ENCODE data around the gene DHRS3.

Gene DHRS3

DNA sequence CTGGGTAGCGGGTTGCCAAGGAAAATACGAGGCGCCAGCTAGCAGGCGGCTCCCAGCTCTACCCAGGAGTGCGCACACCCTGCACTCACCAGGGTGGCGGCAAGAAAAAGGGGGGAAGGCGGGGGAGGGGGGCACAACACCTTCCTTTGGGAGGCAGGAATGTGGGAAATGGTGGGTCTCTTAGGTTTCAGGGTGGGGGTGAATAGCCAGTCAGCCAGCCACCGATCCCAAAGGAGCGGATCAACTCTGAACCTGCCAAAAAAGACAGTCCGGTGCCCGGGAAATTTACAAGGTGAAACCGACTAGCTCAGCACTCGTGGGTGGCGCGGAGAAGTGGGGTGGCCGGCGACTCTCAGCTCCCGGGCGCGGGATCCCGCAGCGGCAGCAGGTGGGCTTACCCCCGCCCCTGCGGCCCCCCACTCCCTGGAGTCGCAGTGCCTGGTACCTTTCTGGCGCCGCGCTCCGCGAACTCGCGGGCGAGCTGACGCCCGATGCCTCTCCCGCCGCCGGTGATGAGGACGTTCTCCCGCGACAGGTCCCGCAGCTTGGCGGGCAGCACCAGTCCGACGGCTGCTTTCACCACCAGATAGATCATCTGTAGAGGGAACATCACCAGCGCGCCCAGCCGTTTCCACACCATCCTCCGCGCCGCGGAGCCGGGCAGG lies 1.2 kb downstream of the DHRS3 start:
- DNase-seq (ENCODE audit: low read depth), result no peak

DNA sequence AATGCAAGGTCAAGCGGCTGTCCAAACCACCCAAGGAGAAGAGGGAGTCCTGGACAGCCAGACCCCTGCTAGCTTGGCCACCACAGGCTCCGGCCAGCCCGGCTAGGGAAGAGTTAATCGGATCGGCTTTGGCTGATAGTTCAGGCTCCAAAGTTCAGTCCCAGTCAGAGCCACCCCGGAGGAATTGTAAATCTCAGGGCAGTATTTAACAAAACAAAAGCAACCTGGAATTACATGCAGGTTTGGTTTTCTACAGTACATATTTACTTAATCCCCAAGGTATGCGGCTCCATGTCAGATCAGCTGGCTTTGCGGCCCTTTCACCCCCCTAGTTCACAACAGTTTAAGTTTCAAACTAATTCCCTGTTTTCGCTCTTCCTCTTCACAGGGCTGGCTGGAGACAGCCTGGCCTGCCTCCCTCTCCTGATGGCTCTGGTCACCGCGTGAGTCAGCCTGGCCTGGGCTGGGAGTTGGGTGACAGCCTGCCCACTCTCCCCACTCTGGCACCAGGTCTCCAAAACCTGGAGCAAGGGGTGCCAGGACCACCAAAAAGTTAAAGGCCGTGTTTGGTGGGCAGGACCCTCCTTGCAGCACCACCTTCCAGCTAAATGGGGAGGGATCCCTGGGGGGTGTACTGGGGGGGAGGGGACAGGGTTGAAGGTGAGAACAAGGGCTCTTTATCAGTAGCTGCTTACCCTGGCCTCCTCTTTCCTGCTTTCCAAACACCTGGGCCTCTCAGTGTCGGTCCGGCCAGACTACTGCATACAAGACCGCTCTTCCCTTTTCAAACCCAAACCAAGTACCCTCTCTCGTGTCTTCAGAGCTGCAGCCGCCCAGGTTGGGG lies 1.9 kb downstream of the DHRS3 start:
- no peak for DNase-seq (ENCODE audit: low read depth)

DNA sequence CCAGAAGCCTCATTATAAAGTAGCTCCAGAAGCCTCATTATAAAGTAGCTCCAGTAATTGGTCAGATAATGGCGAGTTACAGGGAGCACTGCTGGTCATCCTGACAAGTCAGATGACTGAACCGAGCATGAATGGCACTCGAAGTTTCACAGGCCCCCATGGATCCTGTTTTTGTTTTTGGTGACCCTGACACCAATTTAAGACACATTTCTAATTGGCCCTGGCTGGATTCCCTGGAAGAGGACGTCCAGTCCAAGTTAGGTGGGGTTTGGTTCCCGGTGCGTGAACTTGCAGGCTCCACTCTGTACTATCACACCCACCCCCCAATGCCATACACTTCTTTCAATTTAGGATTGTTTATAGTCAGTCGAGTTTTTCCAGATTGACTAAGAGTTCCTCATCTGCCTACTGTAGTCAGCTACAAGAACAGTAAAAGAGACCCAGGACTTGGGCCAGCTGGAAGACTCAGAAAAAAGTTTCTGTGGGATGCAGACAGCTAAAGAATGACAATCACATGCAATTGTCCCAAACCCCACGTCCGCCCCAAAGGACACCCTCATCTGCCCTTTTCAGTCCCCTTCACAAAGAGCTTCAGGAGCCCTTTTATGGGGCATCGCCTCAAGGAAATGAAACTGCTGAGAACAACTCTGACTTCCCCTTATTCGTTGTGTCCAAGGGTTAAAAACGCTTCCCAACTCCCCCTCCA lies 2.7 kb downstream of the DHRS3 start:
- DNase-seq (ENCODE audit: low read depth), result no peak

DNA sequence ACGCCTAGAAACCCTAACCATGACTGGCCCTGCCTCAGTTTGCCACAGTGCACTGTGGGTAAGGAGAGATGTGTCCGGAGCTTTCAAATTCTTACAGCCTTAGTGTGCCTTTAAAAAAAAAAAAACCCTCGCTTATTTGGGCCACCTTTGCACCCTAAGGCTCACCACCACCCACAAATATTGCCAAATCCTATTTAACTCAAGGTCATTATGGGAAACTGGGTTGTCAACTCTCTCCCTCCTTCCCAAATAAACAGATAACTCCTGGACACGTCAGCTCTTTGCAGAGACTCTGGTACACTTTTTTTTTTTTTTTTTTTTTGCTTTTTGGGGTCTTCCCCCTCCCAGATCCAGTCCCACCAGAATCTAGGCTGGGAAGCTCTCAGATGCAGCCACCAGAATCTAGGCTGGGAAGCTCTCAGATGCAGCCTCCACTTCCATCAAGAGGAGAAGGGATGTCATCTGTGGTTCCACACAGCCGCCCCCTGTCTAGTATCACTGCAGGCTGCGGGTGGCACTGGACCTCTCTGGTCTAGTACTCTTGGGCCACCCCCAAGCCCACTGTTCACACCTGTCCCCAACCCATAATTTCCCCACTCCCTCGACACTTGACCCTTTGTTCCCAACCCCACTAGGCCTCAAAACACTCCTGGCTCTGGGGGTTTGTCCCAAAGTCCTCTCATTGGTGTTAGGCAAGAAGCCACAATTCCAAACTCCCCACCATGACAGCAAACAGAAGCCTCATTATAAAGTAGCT lies 3.4 kb downstream of the DHRS3 start:
- no peak for DNase-seq (ENCODE audit: low read depth)

DNA sequence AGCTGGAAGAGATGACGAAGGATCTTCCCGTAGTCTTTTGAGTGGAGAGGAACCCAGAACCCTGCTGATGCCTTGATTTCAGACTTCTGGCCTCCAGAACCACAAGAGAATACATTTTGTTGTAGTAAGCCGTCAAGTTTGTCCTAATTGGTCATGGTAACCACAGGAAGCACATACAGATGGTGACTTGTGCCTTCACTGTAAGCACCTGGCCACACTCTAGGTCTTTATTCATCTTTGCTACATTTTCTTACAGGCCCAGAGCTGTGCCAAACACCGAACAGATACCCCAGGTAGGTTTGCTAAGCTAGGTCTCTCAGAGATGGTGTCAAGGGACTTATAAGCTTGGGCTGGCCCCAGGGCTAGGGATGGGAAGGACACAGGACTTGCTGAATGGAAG lies 4.8 kb downstream of the DHRS3 start:
- no peak for DNase-seq (ENCODE audit: low read depth)

DNA sequence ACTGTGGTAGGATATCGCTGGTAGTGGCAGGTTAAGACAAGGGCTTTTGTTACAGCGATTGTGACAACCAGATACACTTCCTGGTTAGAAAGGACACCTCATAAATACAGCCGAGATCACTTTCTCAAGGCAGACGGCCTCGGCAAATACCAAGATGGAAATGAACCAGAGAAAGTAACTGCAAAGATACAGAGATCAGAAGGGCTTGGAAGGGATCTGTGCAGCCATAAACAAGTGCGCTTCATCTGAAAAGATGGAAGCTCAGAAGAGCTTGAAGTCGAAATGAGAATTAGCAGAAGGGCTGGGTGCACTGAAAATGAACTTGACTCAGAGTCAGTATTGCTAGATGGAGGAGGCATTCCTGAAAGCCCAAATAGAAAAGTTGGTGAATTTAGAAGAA lies 7.1 kb downstream of the DHRS3 start:
- no peak for DNase-seq (ENCODE audit: low read depth)

DNA sequence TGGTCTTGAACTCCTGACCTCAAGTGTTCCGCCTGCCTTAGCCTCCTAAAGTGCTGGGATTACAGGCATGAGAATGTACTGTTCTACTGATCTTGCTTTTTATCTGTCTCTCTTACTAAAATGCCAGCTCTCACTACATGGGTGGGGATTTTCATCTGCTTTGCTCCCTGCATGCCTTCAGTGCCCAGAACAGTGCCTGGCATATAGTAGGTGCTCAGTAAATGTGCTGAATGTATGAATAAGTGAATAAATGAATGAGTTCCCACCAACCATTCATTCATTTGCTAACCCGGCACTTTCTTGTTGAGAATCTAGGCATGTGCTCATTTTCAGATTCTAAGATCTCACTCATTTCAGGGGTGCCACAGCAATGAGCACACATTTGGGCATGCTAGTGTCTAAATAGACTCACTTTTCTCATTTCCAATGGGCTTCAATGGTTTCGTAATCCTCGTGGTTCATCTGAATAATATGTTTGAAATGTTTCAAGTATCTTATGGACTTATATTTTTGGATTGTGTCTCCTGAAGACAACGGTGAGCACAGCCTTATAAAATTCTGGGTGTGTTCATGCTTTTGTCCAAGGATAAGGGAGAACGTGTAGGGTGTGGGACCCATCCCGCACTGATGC lies 7.6 kb downstream of the DHRS3 start:
- no peak for DNase-seq (ENCODE audit: low read depth)

DNA sequence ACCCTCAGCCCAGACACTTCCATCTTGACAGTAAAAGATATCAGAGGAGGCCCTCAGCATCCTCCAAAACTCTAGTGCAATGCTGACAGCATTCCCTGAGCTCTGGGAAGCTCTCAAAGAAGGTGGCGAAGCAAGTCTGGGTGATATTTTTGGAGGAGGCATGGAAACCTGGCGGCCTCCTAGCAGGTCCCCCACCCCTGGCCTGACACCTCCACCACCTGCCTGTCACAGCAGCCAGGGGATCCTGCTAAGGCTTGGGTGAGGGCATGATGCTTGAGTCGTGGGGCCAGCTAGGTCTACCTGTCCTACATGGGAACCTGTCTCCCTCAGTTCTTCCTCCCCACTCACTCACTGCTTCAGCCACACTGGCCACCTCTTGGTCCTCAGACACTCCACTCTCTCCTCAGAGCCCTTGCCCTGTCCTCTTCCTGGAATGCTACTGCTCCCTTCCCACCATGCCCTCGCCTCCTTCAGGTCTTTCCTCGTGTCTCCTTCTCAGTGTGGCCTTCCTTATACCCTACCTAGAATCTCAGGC lies 8.5 kb downstream of the DHRS3 start:
- DNase-seq (ENCODE audit: low read depth), result no peak

DNA sequence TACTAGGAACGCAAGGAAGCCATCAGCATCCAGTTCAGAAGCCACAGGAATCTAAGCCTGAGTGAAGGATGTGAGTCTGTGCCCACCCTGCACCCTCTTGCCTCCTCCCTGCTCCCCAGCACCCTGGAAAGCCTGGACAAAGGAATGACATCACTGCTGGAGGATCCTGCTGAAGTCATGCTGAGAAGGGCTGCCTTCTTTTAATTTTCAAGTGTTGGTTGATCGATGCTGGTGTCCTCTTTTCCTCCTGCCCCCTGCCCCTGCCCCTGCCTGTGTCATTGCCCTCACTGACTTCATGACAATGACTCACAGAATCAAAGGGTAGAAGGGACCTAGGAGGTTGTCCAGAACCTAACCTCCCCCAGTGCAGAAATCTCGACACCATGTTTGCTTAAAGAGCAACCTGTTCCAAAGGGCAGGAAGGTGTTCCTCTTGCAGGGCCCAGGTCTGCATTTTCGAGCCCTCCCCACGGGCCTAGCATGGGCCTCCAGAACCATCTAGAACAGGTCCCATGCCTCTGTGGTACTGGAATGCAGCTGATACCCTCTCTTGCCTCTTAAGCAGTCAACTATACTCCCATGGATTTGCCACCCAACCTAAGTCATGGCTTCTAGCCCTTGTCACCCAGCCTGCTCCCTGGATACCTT lies 9.6 kb downstream of the DHRS3 start:
- no peak for DNase-seq (ENCODE audit: low read depth)

DNA sequence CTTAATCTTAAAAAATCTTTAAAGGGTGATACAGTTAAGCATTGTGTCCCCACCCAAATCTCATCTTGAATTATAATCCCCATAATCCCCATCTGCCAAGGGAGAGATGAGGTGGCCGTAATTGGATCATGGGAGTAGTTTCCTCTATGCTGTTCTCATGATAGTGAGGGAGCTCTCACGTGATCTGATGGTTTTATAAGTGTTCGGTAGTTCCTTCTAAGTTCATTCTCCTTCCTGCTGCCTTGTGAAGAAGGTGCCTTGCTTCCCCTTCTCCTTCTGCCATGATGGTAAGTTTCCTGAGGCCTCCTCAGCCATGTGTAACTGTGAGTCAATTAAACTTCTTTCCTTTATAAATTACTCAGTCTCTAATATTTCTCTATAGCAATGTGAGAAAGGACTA lies 10.7 kb downstream of the DHRS3 start:
- DNase-seq (ENCODE audit: low read depth), result no peak

DNA sequence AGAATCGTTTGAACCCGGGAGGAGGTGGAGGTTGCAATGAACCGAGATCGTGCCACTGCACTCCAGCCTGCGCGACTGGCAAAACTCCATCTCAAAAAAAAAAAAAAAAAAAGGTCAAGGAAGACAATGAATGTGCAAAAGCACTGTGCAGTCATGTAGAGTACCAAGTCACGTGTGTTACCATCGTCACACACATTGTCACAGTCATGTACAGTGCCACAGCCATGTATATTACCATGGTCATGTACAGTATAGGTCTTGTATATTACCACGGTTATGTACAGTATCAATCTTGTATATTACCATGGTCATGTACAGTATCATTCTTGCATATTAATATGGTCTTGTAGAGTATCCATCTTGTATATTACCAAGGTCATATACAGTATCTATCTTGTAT lies 13.0 kb downstream of the DHRS3 start:
- no peak for DNase-seq (ENCODE audit: low read depth)

DNA sequence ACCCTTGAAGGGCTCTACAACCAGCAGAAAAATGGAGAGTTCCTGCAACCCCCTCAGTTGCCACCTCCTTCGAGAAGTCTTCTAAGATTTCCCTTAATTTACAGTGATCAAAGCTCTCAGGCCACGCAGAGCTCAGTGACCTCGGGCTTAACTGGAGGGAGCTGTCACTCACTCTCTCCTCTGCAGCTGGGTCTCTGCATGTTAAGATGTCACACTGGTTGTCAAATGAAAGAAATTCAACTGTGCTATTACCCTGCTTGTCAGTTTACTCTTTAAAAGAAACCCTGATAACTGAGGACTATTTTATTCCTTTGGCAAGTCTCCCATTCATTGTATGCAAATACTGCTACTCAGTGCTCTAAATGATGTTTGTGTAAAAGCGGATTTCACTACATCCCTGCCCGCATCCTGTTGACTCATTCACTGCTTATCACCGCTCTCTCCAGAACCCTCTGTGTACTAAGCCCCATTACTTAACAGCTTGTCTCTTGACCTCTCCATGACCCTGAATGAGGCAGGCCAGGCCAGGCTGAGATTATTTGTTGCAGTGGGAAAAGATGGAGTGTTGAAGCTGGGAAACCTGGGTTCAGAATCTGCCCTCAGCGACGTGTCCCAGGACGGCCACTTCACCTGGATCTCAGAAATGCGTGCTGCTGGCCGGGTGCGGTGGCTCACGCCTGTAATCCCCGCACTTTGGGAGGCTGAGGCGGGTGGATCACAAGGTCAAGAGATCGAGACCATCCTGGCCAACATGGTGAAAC lies 13.7 kb downstream of the DHRS3 start:
- DNase-seq (ENCODE audit: low read depth), result peak; percentile 44

DNA sequence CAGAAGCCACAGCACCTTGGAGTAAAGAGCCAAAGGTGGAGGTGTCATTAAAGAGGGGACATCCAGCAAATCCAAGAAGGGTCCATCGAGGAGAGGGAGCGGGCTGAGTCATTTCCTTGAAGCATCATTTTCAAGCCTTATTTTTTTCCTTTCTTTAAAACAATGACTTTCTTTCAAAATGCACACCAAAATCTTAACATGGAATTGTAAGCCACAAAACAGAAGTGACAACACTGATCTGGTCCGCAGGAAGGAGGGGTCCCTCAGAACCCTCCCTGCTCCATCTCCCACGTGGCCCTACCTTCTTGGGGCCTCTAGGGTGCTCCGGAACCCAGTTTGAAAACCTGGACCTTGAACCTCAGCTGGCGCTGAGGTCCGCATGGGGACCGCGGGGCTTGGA lies 14.8 kb downstream of the DHRS3 start:
- DNase-seq (ENCODE audit: low read depth), result no peak

DNA sequence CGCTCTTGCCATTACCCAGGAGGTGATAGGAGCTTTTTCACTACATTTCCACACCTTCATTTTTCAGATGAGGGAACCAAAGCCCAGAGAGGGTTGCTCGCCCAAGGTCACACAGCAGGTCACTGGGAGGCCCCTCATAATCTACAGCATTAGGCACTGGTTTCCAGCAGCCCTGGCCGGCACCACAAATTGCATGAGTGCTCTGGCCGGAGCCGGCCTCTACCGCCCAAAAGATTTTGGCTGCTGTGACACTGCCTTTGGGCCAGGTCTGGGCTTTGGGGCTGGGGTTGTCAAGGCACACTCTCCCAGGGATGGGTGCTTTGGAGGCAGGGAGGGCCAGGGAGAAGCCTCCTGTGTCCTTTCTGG lies 15.4 kb downstream of the DHRS3 start:
- no peak for DNase-seq (ENCODE audit: low read depth)

DNA sequence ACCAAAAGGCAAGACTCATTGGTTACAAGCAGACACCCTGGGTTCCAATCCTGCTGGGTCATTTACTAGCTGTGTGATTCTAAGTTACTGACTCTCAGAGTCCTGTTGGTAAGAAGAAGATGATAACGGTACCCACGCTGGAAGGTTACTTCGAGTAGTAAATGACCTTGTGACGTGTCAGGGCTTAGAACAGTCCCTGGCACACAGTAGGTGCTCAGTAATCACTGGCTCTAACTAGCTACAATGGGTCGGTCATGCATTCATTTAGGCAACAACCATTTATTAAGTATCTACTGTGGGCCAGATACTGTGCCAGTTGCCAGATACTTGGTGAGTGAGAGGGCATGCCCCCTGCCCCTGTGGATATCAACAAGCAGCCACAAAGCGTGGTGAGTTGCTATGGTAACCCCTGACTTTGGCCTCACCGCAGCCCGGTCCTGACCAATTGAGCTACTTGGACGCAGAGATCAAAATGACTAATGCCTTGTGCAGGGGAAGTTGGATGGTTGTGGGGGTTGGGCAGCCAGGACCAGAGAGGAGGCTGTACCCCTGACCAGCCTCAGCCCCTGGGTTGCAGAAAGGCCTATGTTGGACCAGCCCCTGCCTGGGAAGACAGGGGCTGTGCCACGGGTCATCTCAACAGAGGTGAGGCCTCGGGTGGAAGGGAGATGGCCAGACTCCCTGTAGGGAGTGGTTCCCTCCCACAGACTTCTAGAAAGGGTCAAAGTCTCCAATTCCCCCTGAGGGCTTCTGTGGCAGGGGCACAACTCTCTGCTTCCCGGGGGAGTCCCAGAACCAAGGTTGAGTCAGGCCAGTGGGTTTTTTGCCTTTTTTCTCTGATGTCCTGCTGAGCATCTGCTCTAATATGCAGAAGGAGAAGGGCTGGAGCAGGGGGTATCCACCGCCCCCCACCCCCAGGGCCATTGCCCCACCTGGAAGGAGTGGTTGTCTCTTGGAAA lies 16.0 kb downstream of the DHRS3 start:
- no peak for DNase-seq (ENCODE audit: low read depth)

DNA sequence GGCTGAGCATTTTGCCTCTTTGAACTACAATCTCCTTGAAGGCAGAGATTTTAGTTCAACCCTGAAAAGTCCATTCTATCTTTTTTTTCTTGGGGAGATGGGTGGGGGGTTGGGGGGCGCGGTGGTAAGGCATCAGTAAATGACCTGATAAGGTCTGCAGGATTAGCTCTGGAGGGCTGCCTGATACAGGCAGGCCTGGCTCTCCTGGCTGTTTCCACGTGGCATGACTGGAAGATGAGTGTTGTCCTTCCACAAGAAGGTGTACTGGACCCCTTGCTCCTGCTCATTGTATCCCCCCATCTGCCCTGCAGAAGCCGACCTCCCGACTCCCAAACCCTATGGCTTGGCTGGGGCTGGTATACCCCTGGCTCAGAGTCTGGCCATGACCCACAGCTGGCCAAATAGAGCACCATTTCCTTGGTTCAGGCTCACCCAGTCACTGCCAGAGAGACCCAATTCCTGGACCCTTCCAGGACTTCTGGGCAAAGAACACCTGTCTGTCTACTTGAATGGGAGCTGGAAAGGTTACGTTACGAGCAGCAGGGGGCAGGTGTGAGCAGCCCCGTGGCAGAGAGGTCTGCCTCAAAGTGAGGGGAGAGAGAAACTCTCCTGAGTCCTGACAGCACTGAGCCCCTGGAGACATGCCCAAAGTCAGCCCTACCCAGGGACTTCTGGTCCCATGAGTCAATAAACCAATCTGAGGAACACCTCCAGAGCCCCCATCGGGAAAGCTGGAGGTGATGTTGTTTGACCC lies 17.0 kb downstream of the DHRS3 start:
- no peak for DNase-seq (ENCODE audit: low read depth)

DNA sequence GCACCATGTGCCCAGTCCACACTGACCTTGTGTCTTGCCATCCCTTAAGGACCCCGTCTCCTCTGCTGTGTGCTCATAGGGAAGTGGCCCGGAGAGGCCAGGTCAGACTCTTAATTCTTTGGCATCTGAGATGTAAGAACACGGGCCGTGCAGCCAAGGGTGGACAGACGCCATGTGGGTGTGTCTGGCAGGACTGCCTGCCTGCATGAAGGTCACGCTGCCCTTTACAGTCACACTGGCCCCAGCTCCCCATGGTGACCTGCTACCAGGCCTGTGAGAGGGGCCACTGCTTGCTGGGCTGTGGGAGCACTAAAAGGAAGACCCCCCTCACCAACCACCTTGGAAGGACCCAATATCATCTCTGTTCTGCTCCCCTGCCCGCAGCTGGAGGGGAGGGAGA lies 17.7 kb downstream of the DHRS3 start:
- no peak for DNase-seq (ENCODE audit: low read depth)

DNA sequence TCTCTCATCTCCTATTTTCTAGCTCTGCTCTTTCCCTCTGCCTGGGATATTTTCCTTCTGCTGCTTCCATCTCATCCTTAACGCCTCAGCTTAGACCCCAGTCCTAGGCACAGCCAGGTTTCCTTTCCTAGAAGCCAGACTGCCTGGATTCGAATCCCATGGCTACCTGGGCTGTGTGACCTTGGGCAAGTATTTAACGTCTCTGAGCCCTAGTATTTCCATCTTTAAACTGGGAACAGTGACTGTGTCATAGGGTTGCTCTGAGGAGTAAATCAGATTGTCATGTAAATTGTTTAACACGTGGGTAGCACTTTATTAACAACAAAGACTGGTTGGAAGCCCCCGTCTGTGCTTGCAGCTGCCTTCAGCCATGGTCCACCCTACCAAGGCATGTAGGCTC lies 18.4 kb downstream of the DHRS3 start:
- DNase-seq (ENCODE audit: low read depth), result no peak

DNA sequence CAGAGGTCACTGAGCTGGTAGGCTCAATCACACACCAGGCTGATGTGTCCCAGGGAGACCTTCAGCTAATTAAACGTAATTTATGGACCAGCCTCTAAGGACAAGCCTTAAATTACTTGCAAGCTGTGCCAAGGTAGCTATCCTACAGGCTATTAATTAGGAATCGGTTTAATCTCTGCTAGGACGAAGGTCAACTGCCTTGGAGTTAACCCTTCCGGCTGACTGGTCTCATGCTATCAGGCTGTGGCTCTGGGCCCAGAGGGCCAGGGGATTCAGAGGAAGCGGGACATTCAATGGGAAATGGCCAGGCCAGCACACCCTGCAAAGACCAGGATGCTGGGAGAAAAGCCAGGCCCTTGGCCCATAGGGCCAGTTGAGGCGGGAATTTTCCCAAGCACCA lies 19.0 kb downstream of the DHRS3 start:
- DNase-seq (ENCODE audit: low read depth), result no peak
